GM19193 (cell line): ENCODE data around the gene NBEA.

ENCODE experiments used
- POLR2A ChIP-seq: IDR thresholded peaks from 4 replicates; pipeline ENCODE4 v1.6.1; 2011; ENCODE audit not compliant: insufficient read depth, insufficient read length; ENCODE audit errors: extremely low read depth

NBEA gene

GRCh38 chr13:35514801-35515502, 572.9 kb downstream of the NBEA start:
- TF ChIP-seq POLR2A: no peak

- TF ChIP-seq POLR2A: no peak
These were observed 576.4 kb downstream of the NBEA start for GRCh38 chr13:35518337-35518946.

- TF ChIP-seq POLR2A: no peak
These were observed 582.1 kb downstream of the NBEA start for GRCh38 chr13:35524171-35524570.

GRCh38 chr13:35526577-35526976, 584.5 kb downstream of the NBEA start:
- TF ChIP-seq POLR2A: no peak

GRCh38 chr13:35527451-35527850, 585.4 kb downstream of the NBEA start:
- no peak for TF ChIP-seq POLR2A

- TF ChIP-seq POLR2A: no peak
These were observed 588.1 kb downstream of the NBEA start for GRCh38 chr13:35530147-35530546.

- TF ChIP-seq POLR2A: no peak
These were observed 588.5 kb downstream of the NBEA start for GRCh38 chr13:35530581-35530980.

GRCh38 chr13:35531526-35531925, 589.5 kb downstream of the NBEA start:
- TF ChIP-seq POLR2A: no peak

- TF ChIP-seq POLR2A: no peak
These were observed 592.3 kb downstream of the NBEA start for GRCh38 chr13:35534343-35534742.

- no peak for TF ChIP-seq POLR2A
These were observed 606.7 kb downstream of the NBEA start for GRCh38 chr13:35548790-35549189.

GRCh38 chr13:35549481-35549880, 607.4 kb downstream of the NBEA start:
- no peak for TF ChIP-seq POLR2A

- no peak for TF ChIP-seq POLR2A
These were observed 610.2 kb downstream of the NBEA start for GRCh38 chr13:35552172-35552844.

GRCh38 chr13:35554972-35555623, 613.0 kb downstream of the NBEA start:
- no peak for TF ChIP-seq POLR2A

GRCh38 chr13:35557475-35557874, 615.4 kb downstream of the NBEA start:
- no peak for TF ChIP-seq POLR2A

GRCh38 chr13:35561540-35561939, 619.5 kb downstream of the NBEA start:
- TF ChIP-seq POLR2A: no peak
